Nephron (organoid): Measurements from ENCODE around the gene NR4A3.

ENCODE experiments used
- H3K27ac Mint-ChIP-seq, 3 experiments: 2 replicates each; pipeline ENCODE4 v1.8.0; 2020; ENCODE audit warnings: mixed read lengths in 3 of 3, mild to moderate bottlenecking in 2 of 3, moderate library complexity in 1 of 3
- H3K27me3 Mint-ChIP-seq: 2 replicates; pipeline ENCODE4 v1.8.0; 2021; ENCODE audit warnings: low read depth, mild to moderate bottlenecking, moderate library complexity, mixed read lengths
- H3K36me3 Mint-ChIP-seq: 2 replicates; pipeline ENCODE4 v1.8.0; 2020; ENCODE audit warnings: low read depth, mixed read lengths
- H3K4me1 Mint-ChIP-seq: 2 replicates; pipeline ENCODE4 v1.8.0; 2020; ENCODE audit warnings: mixed read lengths
- H3K4me3 Mint-ChIP-seq, 3 experiments: 2 replicates each; pipeline ENCODE4 v1.8.0; 2020; ENCODE audit warnings: mild to moderate bottlenecking in 3 of 3, mixed read lengths in 3 of 3, moderate library complexity in 2 of 3
- H3K9me3 Mint-ChIP-seq: 2 replicates; pipeline ENCODE4 v1.8.0; 2020; ENCODE audit warnings: mixed read lengths
- CTCF ChIP-seq, 3 experiments: fragments of 200-600 bp; sonication (generic); IDR thresholded peaks; one replicate each; pipeline ENCODE4 v1.5.0; 2021; ENCODE audit warnings: antibody characterized with exemption in 3 of 3; ENCODE audit not compliant: unreplicated experiment in 3 of 3

NR4A3 gene

GRCh38 chr9:99782962-99783718 is 38.5 kb upstream of the NR4A3 start:
- no peak overlapping the region for H3K27ac Mint-ChIP-seq
- no peaks in the 10 kb centered on the region for H3K9me3 Mint-ChIP-seq
- no peak overlapping the region for H3K4me3 Mint-ChIP-seq
- H3K27me3 Mint-ChIP-seq: no peaks in the 10 kb centered on the region
- H3K4me1 Mint-ChIP-seq: no peaks in the 10 kb centered on the region
- no peaks in the 10 kb centered on the region for H3K36me3 Mint-ChIP-seq
- no peak for TF ChIP-seq CTCF (IDR thresholded peaks at IDR 0.05; ENCODE audit: unreplicated experiment in 3 of 3)

GRCh38 chr9:99783799-99784198 is 37.9 kb upstream of the NR4A3 start:
- H3K4me3 Mint-ChIP-seq: no peak overlapping the region
- no peaks in the 10 kb centered on the region for H3K36me3 Mint-ChIP-seq
- H3K27me3 Mint-ChIP-seq: no peaks in the 10 kb centered on the region
- H3K27ac Mint-ChIP-seq: no peak overlapping the region
- no peaks in the 10 kb centered on the region for H3K9me3 Mint-ChIP-seq
- H3K4me1 Mint-ChIP-seq: no peaks in the 10 kb centered on the region
- no peak for TF ChIP-seq CTCF (IDR thresholded peaks at IDR 0.05; ENCODE audit: unreplicated experiment in 3 of 3)

GRCh38 chr9:99785010-99785590 is 36.6 kb upstream of the NR4A3 start:
- TF ChIP-seq CTCF (IDR thresholded peaks at IDR 0.05; ENCODE audit: unreplicated experiment in 3 of 3): no peak
- Mint-ChIP-seq H3K4me1 (no peaks in the 10 kb centered on the region), H3K36me3 (no peaks in the 10 kb centered on the region), H3K9me3 (no peaks in the 10 kb centered on the region), H3K27me3 (no peaks in the 10 kb centered on the region), H3K27ac (no peak overlapping the region), H3K4me3 (no peak overlapping the region)

- TF ChIP-seq CTCF (IDR thresholded peaks at IDR 0.05; ENCODE audit: unreplicated experiment in 3 of 3): no peak
- Mint-ChIP-seq H3K27ac (no peak overlapping the region), H3K27me3 (no peaks in the 10 kb centered on the region), H3K36me3 (no peaks in the 10 kb centered on the region), H3K4me1 (no peaks in the 10 kb centered on the region), H3K9me3 (no peaks in the 10 kb centered on the region), H3K4me3 (no peak overlapping the region)
These were observed 34.1 kb upstream of the NR4A3 start for GRCh38 chr9:99787556-99787955.

GRCh38 chr9:99793528-99793927 is 28.2 kb upstream of the NR4A3 start:
- Mint-ChIP-seq H3K9me3 (no peaks in the 10 kb centered on the region), H3K4me3 (no peak overlapping the region), H3K4me1 (no peaks in the 10 kb centered on the region), H3K36me3 (no peaks in the 10 kb centered on the region), H3K27me3 (no peaks in the 10 kb centered on the region), H3K27ac (no peak overlapping the region)
- TF ChIP-seq CTCF (IDR thresholded peaks at IDR 0.05; ENCODE audit: unreplicated experiment in 3 of 3): no peak

GRCh38 chr9:99796231-99796630 is 25.5 kb upstream of the NR4A3 start:
- peaks cover 4% of the 10 kb centered on the region for H3K9me3 Mint-ChIP-seq
- no peaks in the 10 kb centered on the region for H3K4me1 Mint-ChIP-seq
- H3K27me3 Mint-ChIP-seq: no peaks in the 10 kb centered on the region
- H3K4me3 Mint-ChIP-seq: no peak overlapping the region
- H3K27ac Mint-ChIP-seq: no peak overlapping the region
- H3K36me3 Mint-ChIP-seq: peaks cover 6% of the 10 kb centered on the region
- TF ChIP-seq CTCF (IDR thresholded peaks at IDR 0.05; ENCODE audit: unreplicated experiment in 3 of 3): no peak
